ENCODE data around the gene WFDC12.

DNA sequence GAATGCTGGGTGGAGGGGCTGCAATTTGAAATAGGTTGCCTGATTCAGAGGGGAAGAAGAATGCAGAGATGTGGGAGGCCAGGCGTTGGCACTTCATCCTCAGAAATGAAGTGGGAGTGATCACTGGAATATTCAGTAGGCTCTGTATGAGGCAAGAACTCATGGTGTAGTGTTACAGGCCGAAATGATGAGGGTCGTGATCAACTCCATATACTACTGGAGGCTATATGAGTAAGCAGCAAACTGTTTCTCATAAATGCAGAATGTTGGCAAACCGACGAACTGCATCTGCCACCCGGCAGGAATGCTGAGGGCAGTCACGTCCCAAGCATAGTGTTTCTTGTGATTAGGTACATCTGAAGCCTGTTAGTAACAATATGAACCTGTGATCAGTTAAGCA lies 36.0 kb downstream of the WFDC12 start:
- TF ChIP-seq TAF1 (IDR thresholded peaks at IDR 0.05; ENCODE audit: borderline replicate concordance, insufficient read depth, low read length) (no peak), POLR2AphosphoS5 (IDR thresholded peaks at IDR 0.05; ENCODE audit: low read depth, low read length) (no peak)
